Activated CD8-positive, alpha-beta memory T cell treated with anti-CD3 and anti-CD28 coated beads, Interleukin-2, amount 50 U/mL, for 4 hours (primary cell): Measurements from ENCODE around the gene PYURF.

Experiments used
- DNase-seq: peaks from one replicate; pipeline ENCODE4 v3.0.0-alpha.2; 2020

Gene PYURF

GRCh38 chr4:88503344-88503743 lies 20.2 kb downstream of the PYURF start:
- DNase-seq, result no peak

- no peak for DNase-seq
Observed at GRCh38 chr4:88497859-88498409, 25.6 kb downstream of the PYURF start.

- DNase-seq, result no peak
Observed at GRCh38 chr4:88489100-88489761, 34.3 kb downstream of the PYURF start.

- DNase-seq, result no peak
Observed at GRCh38 chr4:88481537-88481936, 42.0 kb downstream of the PYURF start.

GRCh38 chr4:88478247-88478646 lies 45.3 kb downstream of the PYURF start:
- no peak for DNase-seq

- DNase-seq, result no peak
Observed at GRCh38 chr4:88477229-88477860, 46.2 kb downstream of the PYURF start.
